HuH-7.5 (cell line): ENCODE measurements around the gene SLC29A2.

ENCODE experiments used
- DNase-seq: peaks from one replicate; pipeline ENCODE4 v3.0.0; 2011; ENCODE audit warnings: low spot score

Gene SLC29A2, protein sequence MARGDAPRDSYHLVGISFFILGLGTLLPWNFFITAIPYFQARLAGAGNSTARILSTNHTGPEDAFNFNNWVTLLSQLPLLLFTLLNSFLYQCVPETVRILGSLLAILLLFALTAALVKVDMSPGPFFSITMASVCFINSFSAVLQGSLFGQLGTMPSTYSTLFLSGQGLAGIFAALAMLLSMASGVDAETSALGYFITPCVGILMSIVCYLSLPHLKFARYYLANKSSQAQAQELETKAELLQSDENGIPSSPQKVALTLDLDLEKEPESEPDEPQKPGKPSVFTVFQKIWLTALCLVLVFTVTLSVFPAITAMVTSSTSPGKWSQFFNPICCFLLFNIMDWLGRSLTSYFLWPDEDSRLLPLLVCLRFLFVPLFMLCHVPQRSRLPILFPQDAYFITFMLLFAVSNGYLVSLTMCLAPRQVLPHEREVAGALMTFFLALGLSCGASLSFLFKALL

DNA sequence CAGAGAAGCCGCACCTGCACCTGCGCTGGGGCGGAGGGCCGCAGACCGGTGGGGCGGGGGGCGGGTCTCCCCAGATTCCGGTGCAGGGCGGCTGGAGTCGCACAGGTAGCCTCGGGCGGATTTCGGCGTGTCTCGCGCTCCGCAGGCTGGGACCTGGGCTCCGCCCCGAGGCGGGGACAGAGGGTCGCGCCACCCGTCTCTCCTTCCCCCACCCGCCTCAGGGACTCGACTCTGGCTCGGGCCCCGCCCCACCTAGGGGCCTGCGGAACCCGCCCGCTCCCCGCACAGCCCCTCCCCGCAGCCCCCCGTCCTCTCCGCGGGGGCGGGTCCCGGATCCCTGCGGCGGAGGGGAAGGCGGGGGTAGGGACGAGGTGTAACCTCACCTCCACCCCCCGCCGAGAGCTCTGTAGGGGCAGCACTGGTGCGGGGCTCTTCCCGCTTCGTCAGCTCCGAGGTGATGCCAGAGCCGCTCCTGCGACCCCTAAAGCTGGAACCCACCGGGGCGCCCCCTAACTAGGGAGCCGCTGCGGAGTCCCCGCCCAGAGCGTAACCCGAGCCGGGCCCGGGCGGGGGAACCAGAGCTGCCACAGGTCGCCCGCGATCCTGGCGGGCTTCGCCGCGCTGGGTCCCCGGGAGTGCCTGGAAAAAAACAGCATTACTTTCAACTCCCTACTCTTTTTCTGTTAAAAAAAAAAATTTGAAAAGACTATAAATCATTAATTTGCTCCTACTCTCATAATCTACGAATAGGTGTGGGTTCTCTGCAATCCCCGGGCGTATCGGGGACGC, at the start of gene SLC29A2:
TSS of gene SLC29A2 (minus strand) at position 134 of the 789 bp plus-strand sequence. CDS start 169 bp downstream, outside the sequence.
- DNase-seq = peak; percentile 99

DNA sequence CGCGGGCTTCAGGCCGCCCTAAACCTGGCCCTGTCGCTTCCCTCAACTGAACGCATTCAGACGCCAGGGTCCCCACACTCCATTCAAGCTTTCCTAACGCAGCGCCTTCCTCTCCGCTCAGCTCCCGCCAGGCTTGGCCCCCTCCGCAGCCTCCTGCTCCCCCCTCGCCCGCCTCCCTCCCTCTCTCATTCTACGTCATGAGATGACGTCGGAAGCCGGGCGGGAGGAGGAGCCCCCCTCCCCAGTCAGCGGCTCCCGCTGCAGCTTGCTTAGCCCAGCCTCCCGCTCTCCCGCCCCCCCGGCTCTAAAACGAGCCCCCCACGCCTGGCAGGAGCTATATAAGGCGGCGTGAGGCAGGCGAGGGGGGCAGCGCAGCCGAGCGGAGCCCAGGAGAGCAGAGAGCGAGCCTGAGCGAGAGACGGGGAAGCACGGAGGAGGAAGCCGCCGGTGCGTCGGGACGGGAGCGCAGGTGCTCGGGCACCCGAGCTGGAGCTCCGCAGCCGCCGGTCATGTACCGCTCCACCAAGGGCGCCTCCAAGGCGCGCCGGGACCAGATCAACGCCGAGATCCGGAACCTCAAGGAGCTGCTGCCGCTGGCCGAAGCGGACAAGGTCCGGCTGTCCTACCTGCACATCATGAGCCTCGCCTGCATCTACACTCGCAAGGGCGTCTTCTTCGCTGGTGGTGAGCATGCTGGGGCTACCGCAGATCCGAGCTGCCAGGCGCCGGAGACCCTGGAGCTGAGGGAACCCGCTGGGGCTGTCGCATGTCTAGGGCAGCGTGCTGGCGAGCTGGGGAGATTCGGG, 49.3 kb upstream of the SLC29A2 start, which contains the start of gene NPAS4:
TSS of gene NPAS4 (plus strand) at position 365 of the 806 bp plus-strand sequence. CDS start at position 510, 145 bp downstream.
- no peak for DNase-seq

DNA sequence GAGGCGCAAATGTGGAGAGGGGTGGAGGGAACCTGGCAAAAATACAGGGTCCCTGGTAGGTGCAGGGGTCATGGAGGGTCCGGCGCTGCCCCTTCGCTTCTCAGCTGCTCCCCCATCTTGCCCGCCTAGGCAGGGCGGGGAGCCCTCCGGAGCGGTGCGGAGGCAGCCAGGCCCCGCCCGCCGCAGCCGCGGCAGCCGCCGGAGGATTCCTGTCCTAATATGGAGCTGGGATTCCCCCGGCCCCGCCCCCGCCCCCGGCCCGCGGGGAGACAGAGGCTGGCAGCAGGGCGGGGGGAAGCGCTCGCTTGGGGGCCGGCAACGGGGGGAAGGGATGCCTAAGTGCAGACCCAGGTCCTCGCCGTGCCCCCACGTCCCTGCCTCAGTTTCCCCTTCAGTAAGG, 48.3 kb upstream of the SLC29A2 start:
- DNase-seq = no peak

DNA sequence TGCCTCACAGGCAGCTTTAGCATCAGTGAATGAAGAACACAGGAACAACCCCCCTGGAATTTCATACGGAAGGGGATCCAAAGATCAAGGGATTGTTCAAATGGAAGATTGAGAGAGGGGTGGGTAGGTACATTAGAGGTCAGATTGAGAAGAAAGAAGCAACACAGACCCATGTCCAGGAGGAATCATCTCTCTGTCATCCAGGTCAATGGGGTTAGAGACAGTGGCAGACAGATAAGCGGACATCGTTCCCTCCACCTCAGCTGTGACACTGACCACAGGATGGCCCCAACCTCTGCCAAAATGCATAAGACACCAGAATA, 47.4 kb upstream of the SLC29A2 start:
- DNase-seq = no peak

DNA sequence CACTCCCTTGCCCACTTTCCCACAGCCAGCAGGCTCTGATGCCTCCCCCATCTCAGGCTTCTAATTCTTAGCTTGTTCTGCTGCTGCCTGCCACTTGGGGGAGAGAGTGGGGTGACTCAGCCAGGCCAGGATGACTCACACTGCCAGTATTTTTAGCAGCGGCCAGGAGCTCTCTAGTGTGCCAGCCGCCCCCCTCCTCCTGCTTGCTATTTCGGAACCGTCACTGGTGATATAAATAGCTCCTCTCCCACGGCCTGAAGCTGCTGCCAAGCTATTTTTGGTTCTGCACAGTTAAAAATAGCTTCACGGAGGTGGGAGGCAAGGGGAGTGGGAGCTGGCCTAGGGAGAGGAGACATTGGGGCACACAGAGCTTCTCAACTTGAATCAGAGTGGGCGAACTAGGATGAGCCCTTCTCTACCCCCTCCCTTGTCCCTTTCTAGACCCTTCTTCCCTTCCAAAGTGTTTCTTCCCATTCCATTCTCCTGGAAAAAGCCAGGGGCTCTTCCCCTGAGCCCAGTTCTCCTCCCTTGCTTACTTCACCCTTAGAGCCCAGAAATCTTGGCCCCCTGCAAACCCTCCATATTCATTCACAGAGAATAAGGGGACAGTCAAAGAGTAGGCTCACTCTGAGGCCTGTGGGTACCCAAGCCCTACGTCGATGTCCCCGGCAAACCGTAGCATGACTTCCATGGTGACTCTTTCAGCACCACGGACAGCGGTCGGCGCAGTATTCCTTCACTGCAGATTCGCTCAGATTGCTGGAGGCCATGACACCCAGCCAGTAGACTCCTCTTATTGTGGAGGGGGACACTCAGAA, 46.8 kb upstream of the SLC29A2 start:
- DNase-seq = peak; percentile 99

DNA sequence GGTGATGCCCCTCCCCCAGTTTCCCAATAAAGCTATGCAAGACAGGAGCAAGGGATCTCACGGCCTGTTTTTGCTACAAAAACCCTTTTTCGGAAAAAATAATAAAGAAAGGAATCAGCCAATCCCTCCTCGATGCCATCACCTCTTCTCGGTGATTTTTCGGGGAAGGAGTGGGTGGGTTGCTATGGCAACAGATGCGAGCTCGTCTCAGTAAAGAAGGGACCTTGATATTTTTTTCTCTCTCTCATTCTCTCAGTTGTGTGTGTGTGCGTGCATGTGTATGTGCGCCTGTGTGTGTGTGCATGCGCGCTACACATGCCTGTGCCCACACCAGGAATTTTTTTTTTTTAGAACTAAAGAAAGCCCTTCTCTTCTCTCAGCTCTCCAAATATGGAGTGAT, 45.4 kb upstream of the SLC29A2 start:
- no peak for DNase-seq

DNA sequence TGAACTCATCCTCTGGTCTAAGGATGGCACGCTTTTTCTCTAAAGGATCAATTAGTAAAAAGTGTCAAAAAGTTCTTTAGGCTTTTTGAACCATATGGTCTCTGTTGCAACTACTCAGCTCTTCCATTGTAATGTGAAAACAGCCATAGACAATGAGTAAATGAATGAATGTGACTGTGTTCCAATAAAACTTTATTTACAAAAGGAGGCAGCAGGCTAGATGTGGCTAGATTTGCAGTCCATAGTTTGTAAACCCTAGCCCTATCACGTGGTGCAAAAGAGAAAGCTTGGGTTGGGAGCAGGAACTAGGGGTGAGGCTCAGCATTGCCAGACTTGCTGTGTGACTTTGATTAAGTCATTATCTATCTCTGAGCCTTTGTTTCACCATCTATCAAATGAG, 43.9 kb upstream of the SLC29A2 start:
- DNase-seq = no peak

DNA sequence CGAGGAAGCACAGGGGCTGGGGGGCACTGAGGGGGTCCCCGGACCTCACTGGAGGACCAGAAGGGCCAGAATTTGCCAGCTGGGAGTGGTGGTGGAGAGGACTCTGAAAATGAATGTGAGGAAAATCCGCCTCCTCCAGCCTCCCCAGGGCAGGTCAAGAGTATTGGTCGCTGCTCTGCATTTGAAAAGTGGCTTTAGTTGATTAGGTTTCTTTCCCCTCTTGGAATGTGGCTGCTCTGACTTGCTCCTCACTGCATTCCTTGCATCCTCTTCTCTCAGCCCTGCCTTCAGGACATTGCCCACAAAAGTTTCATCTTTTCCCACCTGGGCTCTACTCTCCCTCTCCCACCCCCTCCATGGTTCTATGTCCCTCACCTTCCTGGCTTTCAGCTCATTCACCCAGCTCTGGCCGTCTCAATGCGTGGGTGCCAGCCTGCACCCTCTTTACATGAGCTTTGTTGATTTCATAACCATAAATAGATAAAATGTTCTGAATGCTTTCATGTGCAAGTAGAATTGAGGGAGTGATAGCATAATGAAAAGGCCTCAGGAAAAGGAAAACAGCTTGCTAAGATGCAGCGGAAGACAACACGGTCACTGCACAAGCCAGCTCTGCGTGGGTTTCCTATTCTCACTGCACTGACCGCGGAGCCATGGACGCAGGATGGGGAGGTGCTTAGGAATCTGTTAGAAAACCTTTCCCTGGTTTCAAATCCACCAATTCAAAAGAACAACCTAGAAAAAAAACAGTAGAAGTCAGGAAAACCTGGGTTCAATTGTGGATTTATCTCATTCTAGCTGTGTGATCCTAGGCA, 42.8 kb upstream of the SLC29A2 start:
- DNase-seq = peak; percentile 34

DNA sequence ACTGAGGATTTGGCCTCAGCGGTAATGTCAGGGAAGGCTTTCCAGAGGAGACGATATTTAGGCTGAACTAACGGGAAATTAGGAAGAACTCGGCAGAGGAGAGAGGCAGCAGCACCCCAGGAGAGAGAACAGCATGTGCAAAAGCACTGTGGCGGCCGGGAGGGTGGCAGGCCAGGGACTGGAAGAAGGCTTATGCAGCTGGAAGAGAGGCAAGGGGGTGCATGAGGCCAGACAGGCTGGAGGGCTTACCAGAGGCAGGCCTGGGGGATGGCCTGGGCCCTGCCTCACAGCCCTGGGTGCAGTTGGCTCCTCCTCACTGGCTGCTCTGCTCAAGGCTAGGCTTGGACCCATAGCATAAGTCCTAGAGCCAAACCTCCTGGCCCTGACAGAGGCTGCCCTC, 41.6 kb upstream of the SLC29A2 start:
- DNase-seq = no peak

DNA sequence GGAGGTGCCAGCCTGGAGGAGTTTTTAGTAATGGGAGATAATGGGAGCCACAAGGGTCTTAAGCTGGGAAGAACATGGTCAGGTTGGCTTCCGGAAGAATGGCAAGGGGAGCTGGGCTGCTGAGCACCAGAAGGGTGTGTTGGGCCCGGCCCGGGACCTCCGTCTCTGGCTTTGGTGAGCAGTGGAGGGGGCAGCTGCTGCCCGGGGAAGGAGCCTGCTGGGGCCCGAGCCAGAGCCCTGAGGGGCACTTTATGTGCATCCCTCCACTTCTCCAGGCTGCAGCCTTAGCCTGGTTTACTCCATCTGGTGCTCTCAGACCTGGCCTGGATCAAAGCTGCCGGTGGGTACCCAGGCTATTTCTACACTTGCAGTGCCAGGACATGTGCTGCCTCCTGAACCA, 40.5 kb upstream of the SLC29A2 start:
- peak; percentile 25 for DNase-seq

DNA sequence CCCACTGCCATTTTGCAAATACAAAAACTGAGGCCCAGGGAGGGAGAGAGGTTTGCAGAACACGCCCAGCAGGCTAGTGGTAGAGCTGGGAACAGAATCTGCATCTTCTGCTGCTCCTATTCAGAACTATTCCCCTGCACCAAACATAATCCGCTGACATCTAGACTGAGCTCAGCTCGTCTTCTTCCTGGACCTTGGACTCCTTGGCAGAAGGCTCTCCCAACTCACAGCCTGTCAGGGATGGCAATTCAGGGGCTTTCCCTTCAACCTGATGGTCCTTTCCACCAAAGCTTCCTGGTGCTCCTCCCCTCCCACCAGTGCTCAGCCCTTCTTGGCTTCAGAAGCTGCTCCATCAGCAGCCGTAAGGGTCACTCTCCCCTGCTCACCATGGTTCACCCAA, 39.8 kb upstream of the SLC29A2 start:
- peak; percentile 57 for DNase-seq

DNA sequence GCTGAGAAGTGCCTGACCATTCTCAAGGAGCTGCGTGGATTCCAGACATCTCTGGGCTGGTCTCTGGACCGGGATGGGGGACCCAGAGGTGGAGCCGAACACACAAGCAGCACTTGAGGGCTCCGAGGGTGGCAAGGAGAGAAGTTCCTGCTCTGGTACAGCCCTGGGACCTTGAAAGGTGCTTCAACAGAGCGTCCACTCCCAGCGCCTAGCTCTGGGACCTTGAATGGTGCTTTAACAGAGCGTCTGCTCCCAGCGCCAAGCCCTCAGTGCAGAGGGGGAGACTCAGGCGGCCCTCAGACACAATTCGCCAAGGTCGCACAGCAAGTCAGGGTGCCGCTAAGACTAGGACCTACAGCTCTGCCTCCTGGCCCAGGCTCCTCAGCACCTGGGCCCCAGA, 38.6 kb upstream of the SLC29A2 start:
- peak; percentile 51 for DNase-seq

DNA sequence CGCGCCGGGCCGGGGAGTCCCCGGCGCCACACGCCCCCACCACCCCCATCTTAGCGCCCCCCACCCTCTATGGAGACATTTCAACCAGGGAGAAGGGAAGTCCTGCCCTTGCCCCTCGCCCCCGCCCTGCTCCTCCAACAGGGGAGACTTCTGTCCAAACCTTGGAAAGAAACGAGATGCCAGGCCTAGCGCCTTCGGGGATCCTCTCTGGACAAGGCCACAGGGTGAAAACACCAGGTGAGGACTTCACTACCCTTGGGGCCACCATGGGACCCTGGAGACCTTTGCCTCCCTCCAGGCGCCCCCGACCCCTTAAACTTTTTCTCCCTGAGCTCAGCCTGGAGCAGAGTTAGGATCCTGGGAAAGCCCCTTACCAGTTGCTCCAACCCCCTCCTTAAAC, 37.7 kb upstream of the SLC29A2 start:
- DNase-seq = peak; percentile 70

DNA sequence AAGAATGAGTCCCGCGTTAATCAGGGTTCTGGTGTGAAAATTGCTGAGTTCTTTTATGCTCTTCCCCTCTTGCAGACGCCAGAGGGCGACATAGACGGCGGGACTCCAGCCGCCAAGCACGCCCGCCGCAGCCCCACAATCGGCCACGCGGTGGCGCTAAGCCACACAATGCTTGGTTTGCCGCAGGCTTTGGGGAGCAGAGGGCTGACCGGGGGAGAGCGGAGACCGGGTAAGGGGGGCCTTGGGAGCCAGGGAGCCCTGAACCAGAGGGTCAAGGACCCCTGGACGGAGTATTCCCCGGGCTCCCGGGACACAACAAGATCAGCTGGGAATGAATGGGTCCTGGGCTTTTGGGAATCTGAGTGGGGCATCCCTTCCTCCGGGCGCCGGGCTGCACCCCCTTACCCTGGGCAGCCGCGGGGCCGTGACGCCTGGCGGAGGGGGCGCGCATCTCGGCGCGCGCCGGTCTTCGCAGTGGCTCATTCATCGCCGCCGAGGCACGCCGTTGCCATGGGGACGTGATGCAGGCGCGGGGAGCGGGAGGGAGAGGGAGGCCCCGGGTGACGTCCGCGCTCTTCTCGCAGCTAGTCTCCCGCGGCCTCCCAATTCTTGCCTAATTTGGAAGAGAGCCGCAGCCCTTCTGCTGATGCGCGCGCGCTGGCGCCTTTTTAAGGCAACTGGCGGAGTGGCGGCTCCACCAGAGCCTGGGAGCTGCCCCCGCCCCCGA, 37.1 kb upstream of the SLC29A2 start:
- peak; percentile 100 for DNase-seq

DNA sequence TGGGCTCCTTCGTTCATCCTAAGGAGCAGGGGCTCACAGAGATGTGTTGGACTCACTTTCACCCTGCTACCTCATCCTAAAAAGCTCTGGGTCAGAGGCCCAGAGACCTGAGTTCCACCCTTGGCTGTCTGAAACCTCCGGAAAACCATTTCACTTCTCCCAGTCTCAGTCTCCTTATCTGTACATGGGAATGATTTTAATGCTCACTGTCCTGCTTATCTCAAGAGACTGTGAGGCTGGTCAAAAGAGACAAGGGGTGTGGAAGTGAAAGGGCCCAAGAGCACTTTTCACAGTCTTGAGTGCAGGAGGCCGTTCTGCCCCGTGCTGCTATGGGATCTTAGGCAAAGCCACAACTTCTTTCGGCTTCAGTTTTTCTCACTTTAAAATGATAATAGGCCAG, 36.1 kb upstream of the SLC29A2 start:
- DNase-seq = peak; percentile 69

DNA sequence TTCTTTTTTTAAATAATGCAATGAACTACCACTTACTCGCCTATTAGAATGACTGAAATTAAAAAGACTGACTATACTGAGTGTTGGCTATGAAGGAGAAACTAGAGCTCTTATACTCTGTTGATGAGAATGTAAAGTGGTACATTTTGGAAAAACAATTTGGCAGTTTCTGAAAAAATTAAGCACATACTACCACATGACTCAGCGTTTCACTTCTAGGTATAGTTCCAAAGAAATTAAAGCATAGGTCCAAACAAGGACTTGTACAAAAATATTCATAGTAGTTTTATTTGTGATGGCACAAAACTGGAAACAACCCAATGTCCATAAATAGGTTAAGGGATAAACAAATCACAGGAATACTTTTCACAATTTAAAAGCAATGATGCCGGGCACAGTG, 22.4 kb upstream of the SLC29A2 start:
- no peak for DNase-seq

DNA sequence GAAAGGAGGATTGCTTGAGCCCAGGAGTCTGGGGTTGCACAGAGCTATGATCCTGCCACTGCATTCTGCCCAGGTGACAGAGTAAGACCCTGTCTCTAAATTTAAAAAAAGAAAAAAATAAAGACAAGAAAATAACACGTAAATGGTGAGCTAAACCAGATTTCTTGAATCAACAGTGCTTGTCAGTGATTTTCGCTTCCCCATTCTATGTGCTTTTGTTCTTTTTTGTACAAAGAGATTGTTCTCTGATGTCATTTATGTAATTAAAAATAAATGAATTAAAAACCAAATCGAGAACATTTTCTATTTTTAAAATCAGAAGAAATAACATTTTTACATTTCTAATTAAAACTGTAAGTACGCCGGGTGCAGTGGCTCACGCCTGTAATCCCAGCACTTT, 19.8 kb upstream of the SLC29A2 start:
- no peak for DNase-seq

DNA sequence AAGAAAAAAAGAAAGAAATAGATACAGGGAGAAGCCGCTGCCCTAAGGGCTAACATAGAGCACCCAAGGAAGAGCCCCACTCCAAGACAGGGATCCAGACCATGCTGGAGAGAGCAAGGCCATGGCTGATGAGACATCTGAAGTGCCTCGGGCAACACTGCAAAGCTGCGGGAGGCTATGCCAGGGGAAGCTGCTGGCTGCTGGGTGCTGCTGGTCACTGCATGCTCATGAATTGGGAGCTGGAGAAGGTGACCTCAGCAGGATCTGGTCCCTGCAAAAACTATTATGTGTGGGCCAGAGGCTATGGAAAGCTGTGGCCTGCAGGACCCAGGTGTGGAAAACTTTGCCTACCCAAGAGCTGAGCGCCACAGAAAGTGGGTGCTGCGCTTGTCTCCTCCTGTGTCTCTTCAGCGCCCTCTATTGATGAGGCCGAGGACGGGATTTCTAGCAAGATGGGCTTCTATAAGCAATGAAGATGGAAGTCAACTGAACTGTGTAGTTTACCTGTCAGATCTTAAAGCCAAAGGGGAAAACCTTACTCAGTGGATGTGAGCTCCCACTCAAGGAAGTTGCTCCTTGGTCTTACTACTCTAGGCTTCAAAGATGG, 17.3 kb upstream of the SLC29A2 start:
- DNase-seq = peak; percentile 91
